SK-MEL-5 (cell line): ENCODE results near the gene DPPA5. TPM values are rescaled to one million over a fixed set of nuclear protein-coding genes. Genes with fewer than 3 reads are reported as not detected.
A peak's percentile ranks its signal among the peaks of the same experiment; 100 is the strongest.

Experiments
- DNase-seq: peaks from one replicate; pipeline ENCODE4 v3.0.0-alpha.2; 2016; ENCODE audit warnings: low read depth, low spot score
- in situ Hi-C: cut with HindIII; loops from 2 replicates; pipeline ENCODE4 v1.10.0; 2016; ENCODE audit warnings: low sequenced_read_pairs, high pct_unique_total_duplicates, low pct_unique_long_range_greater_than_20kb
- total RNA-seq: library from RNA; depleted of rRNA; stranded (reverse); fragments of >200 nt; shearing (Covaris generic); gene quantifications from 2 replicates; pipeline ENCODE4 v1.2.3, GENCODE V29; 2014

The DPPA5 gene
- total RNA-seq, 1 experiment from 2014 or later: not detected

DNA sequence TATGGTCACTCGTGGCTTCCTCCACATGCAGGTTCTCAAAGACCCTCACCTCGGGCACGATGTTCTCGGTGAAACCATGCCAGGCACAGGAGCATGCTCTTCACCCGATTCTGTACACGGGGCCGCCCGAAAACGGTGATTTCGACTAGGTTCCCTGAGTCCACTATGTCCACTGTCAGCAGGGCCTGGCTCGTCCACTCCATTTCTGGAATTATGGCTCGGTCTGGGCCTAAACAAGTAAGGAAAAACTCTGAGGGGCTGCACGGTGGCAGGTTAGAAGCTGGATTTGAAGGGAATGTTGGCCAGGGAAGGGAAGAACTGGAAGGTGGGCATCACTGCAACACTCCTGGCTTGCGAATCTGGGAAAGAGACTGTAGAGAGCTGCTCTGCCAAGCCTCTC, 15.1 kb upstream of the DPPA5 start:
- DNase-seq: no peak
- in situ Hi-C loops: no loop called here

DNA sequence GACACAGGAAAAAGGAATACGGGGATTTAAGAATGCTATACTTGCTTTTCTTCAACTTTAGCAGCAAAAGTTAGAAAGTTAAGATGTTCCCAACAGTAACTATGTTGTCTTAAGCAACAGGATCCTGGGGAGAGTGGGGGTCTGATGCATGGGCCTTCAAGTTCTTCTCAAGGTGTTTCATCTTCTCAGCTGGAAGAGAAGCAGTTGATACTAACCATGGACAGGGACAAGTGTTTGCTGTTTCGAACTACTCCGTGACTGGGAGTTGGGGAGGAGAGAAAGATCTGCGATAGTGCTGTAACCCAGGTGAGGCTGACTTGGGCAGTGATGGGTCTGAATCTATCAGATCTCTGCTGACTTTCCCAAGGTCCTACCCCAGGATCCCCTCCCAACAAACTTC, 14.6 kb upstream of the DPPA5 start:
- in situ Hi-C loops: no loop called here
- DNase-seq: no peak

- no peak for DNase-seq
- in situ Hi-C loops: no loop called here
Observed at GRCh38 chr6:73367761-73368355, 13.8 kb upstream of the DPPA5 start.

DNA sequence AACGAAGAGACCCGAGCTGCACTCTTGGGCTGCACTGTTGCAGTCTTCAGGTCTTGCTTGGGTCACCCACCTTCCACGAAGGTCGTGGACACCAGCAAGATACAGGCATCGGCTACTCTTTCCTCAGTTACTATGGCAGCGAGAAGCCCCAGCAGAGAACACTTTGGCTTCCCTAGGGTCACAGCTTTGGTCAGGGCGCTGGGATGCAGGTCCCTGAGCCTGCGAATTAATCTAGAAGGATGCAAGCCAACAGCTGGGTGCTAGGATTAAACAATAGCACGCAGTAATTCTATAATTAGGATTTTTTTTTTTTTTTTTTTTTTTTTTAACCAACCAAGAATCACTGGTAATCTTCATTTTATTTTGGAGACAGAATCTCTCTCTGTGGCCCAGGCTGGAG, 10.5 kb upstream of the DPPA5 start:
- in situ Hi-C loops: no loop called here
- no peak for DNase-seq

DNA sequence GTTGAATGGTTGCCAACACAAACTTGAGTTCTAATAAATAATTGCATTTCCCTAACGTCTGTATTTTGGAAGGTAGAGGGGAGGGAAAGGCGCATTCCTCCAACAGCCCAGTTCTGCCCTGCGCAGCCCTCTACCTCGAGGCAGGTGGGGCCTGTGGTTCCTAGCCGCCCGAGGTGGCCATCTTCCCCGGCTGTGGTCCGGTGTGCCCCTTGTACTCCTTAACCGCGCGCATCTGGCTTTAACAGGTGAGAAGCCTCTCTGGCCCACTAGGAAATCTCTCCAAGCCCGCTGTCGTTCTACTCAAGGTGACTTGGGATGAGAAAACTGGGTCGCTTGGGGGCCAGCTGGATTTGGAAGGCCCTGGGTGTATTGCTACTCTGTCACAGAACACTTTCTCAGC, 10.0 kb upstream of the DPPA5 start:
- DNase-seq: no peak
- in situ Hi-C loops: no loop called here

DNA sequence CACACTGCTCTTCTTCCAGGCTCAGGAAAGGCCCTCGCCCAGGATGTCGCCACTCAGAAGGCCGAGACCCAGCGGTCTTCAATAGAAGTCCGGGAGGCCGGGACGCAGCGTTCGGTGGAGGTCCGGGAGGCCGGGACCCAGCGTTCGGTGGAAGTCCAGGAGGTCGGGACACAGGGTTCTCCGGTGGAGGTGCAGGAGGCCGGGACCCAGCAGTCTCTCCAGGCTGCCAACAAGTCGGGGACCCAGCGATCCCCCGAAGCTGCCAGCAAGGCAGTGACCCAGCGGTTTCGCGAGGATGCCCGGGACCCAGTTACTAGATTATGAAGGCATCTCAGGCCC, 9.4 kb upstream of the DPPA5 start:
- no peak for DNase-seq
- in situ Hi-C loops: no loop called here

- no peak for DNase-seq
- in situ Hi-C loops: no loop called here
Observed at GRCh38 chr6:73362869-73363536, 8.9 kb upstream of the DPPA5 start.

DNA sequence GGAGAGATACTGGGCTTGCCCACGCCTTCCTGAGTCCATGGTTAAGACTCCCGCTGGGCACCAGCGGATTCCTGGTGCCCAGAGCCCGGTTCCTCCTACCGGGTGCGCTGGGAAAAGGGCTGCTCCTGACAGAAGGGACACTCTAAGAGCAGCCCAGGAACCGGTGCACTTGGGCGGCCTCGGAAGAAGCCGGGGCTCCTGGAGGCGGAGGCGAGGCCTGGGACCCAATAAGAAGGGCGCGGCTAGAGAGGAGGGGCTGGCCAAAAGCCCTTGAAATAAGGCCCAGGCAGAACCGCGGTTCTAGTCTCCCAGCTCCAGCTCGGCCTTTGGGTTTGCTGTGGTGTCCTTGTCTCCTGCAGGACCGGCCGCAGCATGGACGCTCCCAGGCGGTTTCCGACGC, 8.3 kb upstream of the DPPA5 start, which contains the start of gene KHDC3L:
TSS of gene KHDC3L (plus strand) at position 301 of the 400 bp plus-strand sequence. CDS start at position 373, 72 bp downstream.
- DNase-seq: no peak
- in situ Hi-C loops: no loop called here

GRCh38 chr6:73349311-73349710, 4.8 kb downstream of the DPPA5 start:
- in situ Hi-C loops: no loop called here
- no peak for DNase-seq

- no peak for DNase-seq
- in situ Hi-C loops: no loop called here
Observed at GRCh38 chr6:73348550-73349204, 5.4 kb downstream of the DPPA5 start.

DNA sequence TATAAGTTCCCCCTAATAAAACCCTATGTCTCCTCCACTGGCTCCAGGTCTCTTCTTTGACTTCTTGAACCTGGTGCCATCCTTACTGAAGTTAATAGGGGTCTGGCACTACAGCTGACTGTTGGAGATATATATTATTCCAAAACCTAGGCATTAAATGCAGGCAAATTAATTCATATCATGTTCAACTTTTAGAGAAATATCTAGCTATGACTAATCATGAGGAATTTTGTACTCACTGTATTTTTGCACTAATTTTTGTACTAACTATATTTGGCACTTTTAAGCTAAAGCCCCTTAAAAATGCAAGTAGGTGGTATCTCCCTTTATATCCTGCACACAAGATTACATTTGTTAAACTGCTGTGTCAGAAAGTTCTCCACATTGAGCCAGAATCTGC, 10.9 kb downstream of the DPPA5 start:
- in situ Hi-C loops: no loop called here
- no peak for DNase-seq

- in situ Hi-C loops: no loop called here
Observed at GRCh38 chr6:73342174-73342573, 11.9 kb downstream of the DPPA5 start.

DNA sequence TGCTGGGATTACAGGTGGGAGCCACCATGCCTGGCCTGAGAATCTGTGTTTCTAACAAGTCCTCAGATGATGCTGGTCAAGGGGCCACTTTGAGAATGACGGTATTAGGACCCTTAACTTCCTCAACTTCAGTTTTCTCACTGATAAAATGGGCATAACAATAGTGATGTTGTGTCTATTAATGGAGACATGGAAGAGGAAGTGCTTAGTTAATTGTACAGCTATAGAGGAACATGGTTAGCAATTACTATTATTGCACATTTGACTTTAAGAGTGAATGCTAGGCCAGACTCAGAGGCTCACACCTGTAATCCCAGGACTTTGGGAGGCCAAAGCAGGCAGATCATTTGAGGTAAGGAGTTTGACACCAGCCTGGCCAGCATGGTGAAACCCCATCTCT, 12.7 kb downstream of the DPPA5 start:
- in situ Hi-C loops: no loop called here
- DNase-seq: no peak

More at GRCh38 chr6:73342174-73342573, 11.9 kb downstream of the DPPA5 start:
- DNase-seq: no peak

GRCh38 chr6:73340048-73340447, 14.0 kb downstream of the DPPA5 start:
- in situ Hi-C loops: no loop called here
- DNase-seq: no peak

- peak; percentile 3 for DNase-seq
- in situ Hi-C loops: no loop called here
Observed at GRCh38 chr6:73339340-73339739, 14.7 kb downstream of the DPPA5 start.

GRCh38 chr6:73329201-73329600, 24.9 kb downstream of the DPPA5 start:
- in situ Hi-C loops: no loop called here
- DNase-seq: no peak

DNA sequence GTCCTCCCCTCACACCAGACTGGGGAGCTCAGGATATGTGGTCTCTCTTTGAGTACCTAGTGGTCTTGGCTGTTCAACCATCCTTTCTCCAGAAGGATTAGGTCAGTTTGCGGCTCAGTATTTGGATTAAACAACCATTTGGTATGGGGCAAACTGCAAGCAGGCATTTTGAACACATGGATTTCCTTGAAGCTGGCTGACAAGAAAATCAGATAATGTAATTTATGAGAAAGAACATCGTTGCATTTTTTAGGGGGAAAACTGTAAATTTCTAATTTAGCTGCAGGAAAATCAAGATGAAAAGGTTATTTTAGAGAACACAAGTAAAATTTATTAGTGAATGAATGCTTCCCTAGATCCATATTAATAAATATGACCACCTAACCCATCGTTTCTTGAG, 25.3 kb downstream of the DPPA5 start:
- in situ Hi-C loops: no loop called here
- no peak for DNase-seq

GRCh38 chr6:73325656-73326055, 28.4 kb downstream of the DPPA5 start:
- in situ Hi-C loops: no loop called here
- no peak for DNase-seq

GRCh38 chr6:73323323-73323722, 30.8 kb downstream of the DPPA5 start:
- in situ Hi-C loops: no loop called here
- no peak for DNase-seq
